WTC11 (cell line): ENCODE results near the gene PRDX2. TPM values are rescaled to one million over a fixed set of nuclear protein-coding genes. Genes with fewer than 3 reads are reported as not detected.

Experiments used
- ATAC-seq: fragments of 200-7000 bp; cut with Tn5 transposase; 2 replicates; pipeline ENCODE4 v1.10.0; 2021; ENCODE audit warnings: mild to moderate bottlenecking, moderate library complexity
- CTCF ChIA-PET: fragments of 300-600 bp; sonication (Branson Sonifier 250); formaldehyde crosslinking; loops from one replicate; lab custom pipeline; 2021; ENCODE audit warnings: antibody characterized with exemption; lab: Charles Lee
- POLR2A ChIA-PET: fragments of 350-600 bp; sonication (Branson Sonifier 250); formaldehyde crosslinking; loops from one replicate; lab custom pipeline; 2021; ENCODE audit warnings: antibody characterized with exemption; lab: Charles Lee
- DNase-seq: peaks from one replicate; pipeline ENCODE4 v3.0.0; 2021; ENCODE audit warnings: low spot score
- H3K27ac Mint-ChIP-seq: 2 replicates; pipeline ENCODE4 v1.8.0; 2021; ENCODE audit warnings: mixed read lengths
- H3K27me3 Mint-ChIP-seq: 2 replicates; pipeline ENCODE4 v1.8.0; 2021; ENCODE audit warnings: low read depth, mild to moderate bottlenecking, moderate library complexity, mixed read lengths
- H3K36me3 Mint-ChIP-seq: 2 replicates; pipeline ENCODE4 v1.8.0; 2021; ENCODE audit warnings: mixed read lengths
- H3K4me1 Mint-ChIP-seq: 2 replicates; pipeline ENCODE4 v1.8.0; 2022; ENCODE audit warnings: mixed read lengths
- H3K4me3 Mint-ChIP-seq: 2 replicates; pipeline ENCODE4 v1.8.0; 2021; ENCODE audit warnings: mild to moderate bottlenecking, moderate library complexity, mixed read lengths
- H3K9me3 Mint-ChIP-seq: 2 replicates; pipeline ENCODE4 v1.8.0; 2021; ENCODE audit warnings: mixed read lengths
- ATF1 ChIP-seq: sonication (generic); formaldehyde crosslinking; IDR thresholded peaks from 2 replicates; pipeline ENCODE4 v1.8.1; 2023; ENCODE audit warnings: mild to moderate bottlenecking, moderate library complexity, missing genetic modification reagents
- CREM ChIP-seq: sonication (generic); formaldehyde crosslinking; IDR thresholded peaks from 2 replicates; pipeline ENCODE4 v1.8.1; 2022; ENCODE audit warnings: mild to moderate bottlenecking, missing genetic modification reagents, moderate library complexity
- E2F4 ChIP-seq: sonication (generic); formaldehyde crosslinking; IDR thresholded peaks from 2 replicates; pipeline ENCODE4 v1.8.1; 2022; ENCODE audit warnings: low read depth, mild to moderate bottlenecking, moderate library complexity, missing genetic modification reagents, borderline replicate concordance
- ESRRA ChIP-seq: sonication (generic); formaldehyde crosslinking; IDR thresholded peaks from 2 replicates; pipeline ENCODE4 v1.8.1; 2022; ENCODE audit warnings: mild to moderate bottlenecking, missing genetic modification reagents, borderline replicate concordance
- GABPB1 ChIP-seq: sonication (generic); formaldehyde crosslinking; IDR thresholded peaks from 2 replicates; pipeline ENCODE4 v1.8.1; 2023; ENCODE audit warnings: mild to moderate bottlenecking, missing genetic modification reagents
- GTF2I ChIP-seq: fragments of 250-450 bp; sonication (Bioruptor Pico); conservative IDR thresholded peaks from 2 replicates; pipeline ENCODE4 v1.4.0; 2021; ENCODE audit warnings: mild to moderate bottlenecking
- MLX ChIP-seq: sonication (generic); formaldehyde crosslinking; IDR thresholded peaks from 2 replicates; pipeline ENCODE4 v1.8.1; 2023; ENCODE audit warnings: mild to moderate bottlenecking, missing genetic modification reagents, moderate library complexity
- MYBL2 ChIP-seq: sonication (generic); formaldehyde crosslinking; IDR thresholded peaks from 2 replicates; pipeline ENCODE4 v1.8.1; 2023; ENCODE audit warnings: mild to moderate bottlenecking, moderate library complexity, missing genetic modification reagents
- RELA ChIP-seq: sonication (generic); formaldehyde crosslinking; IDR thresholded peaks from 2 replicates; pipeline ENCODE4 v1.8.1; 2022; ENCODE audit warnings: missing genetic modification reagents, mild to moderate bottlenecking, borderline replicate concordance
- SMAD3 ChIP-seq: sonication (generic); formaldehyde crosslinking; IDR thresholded peaks from 2 replicates; pipeline ENCODE4 v1.8.0; 2022; ENCODE audit warnings: missing genetic modification reagents, mild to moderate bottlenecking, borderline replicate concordance
- TEAD4 ChIP-seq: sonication (generic); formaldehyde crosslinking; IDR thresholded peaks from 2 replicates; pipeline ENCODE4 v1.8.0; 2022; ENCODE audit warnings: mild to moderate bottlenecking, missing genetic modification reagents
- TP53 ChIP-seq: sonication (generic); formaldehyde crosslinking; IDR thresholded peaks from 2 replicates; pipeline ENCODE4 v1.8.1; 2023; ENCODE audit warnings: mild to moderate bottlenecking, missing genetic modification reagents
- USF2 ChIP-seq: sonication (generic); formaldehyde crosslinking; IDR thresholded peaks from 2 replicates; pipeline ENCODE4 v1.8.1; 2023; ENCODE audit warnings: mild to moderate bottlenecking, missing genetic modification reagents, moderate library complexity
- ZNF232 ChIP-seq: sonication (generic); formaldehyde crosslinking; IDR thresholded peaks from 2 replicates; pipeline ENCODE4 v1.8.0; 2022; ENCODE audit warnings: mild to moderate bottlenecking, missing genetic modification reagents
- ZNF396 ChIP-seq: fragments of 250-450 bp; sonication (Bioruptor Pico); IDR thresholded peaks from 2 replicates; pipeline ENCODE4 v1.8.0; 2021; ENCODE audit warnings: mild to moderate bottlenecking, moderate library complexity, borderline replicate concordance
- ZNF425 ChIP-seq: fragments of 250-450 bp; sonication (Bioruptor Pico); conservative IDR thresholded peaks from 2 replicates; pipeline ENCODE4 v1.9.0; 2021; ENCODE audit warnings: mild to moderate bottlenecking
- ZNF512 ChIP-seq: sonication (generic); formaldehyde crosslinking; IDR thresholded peaks from 2 replicates; pipeline ENCODE4 v1.8.1; 2022; ENCODE audit warnings: missing genetic modification reagents, borderline replicate concordance
- total RNA-seq: library from RNA; stranded (reverse); gene quantifications from 3 replicates; pipeline ENCODE4 v1.2.3, GENCODE V29; 2021
- TF ChIP-seq, protein P1 (sequence below): sonication (generic); formaldehyde crosslinking; IDR thresholded peaks from 2 replicates; pipeline ENCODE4 v1.8.1; 2023; ENCODE audit warnings: mild to moderate bottlenecking, moderate library complexity, missing genetic modification reagents
- TF ChIP-seq, protein P2 (sequence below): fragments of 250-450 bp; sonication (Bioruptor Pico); IDR thresholded peaks from 2 replicates; pipeline ENCODE4 v1.9.0; 2021; ENCODE audit warnings: mild to moderate bottlenecking

The PRDX2 gene
- total RNA-seq, 1 experiment from 2014 or later, result 378 TPM

DNA sequence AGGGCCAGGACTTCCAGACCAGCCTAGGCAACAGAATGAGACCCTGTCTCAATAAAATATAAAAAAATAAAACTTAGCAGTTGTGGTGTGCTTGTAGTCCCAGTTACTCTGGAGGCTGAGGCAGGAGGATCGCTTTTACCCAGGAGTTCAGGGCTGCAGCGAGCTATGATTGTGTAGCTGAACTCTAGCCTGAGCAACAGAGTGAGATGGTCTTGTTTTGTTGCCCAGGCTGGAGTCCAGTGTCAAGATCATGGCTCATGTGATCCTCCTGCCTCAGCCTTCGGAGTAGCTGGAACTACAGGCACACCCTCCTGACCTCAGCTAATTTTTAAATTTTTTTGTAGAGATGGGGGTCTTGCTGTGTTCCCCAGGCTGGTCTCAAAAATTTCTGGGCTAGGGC is 14.6 kb downstream of the PRDX2 start:
- DNase-seq, result no peak
- no peak for ATAC-seq
- Mint-ChIP-seq H3K4me1 (peaks cover 27% of the 10 kb centered on the region), H3K36me3 (no peaks in the 10 kb centered on the region), H3K4me3 (no peak overlapping the region), H3K27ac (no peak overlapping the region), H3K9me3 (no peaks in the 10 kb centered on the region), H3K27me3 (peaks cover 11% of the 10 kb centered on the region)
- ChIA-PET POLR2A (interaction anchor here (1.3 kb wide), 1 partner anchor 9 kb away, joined by 4 read pairs; no protein-coding TSS in a partner anchor), CTCF (interaction anchor here (1.0 to 3.4 kb wide), 4 partner anchors 9 to 64 kb away, joined by 3 to 29 read pairs (median 7); no protein-coding TSS in a partner anchor)
- TF ChIP-seq TP53 (CRISPR knock-in tag) (no peak), GTF2I (CRISPR knock-in tag) (no peak), E2F4 (no peak), CREM (CRISPR knock-in tag) (no peak), ESRRA (no peak)

- CTCF ChIA-PET, result interaction anchor here (1.0 to 3.4 kb wide), 4 partner anchors 9 to 63 kb away, joined by 3 to 29 read pairs (median 4); no protein-coding TSS in a partner anchor
- POLR2A ChIA-PET, result no interaction called here
- Mint-ChIP-seq H3K27me3 (peaks cover 8% of the 10 kb centered on the region), H3K36me3 (no peaks in the 10 kb centered on the region), H3K4me3 (no peak overlapping the region), H3K9me3 (no peaks in the 10 kb centered on the region), H3K27ac (no peak overlapping the region), H3K4me1 (peaks cover 27% of the 10 kb centered on the region)
- TF ChIP-seq ZNF512 (no peak), ATF1 (CRISPR knock-in tag) (no peak), TEAD4 (CRISPR knock-in tag) (no peak), MLX (CRISPR knock-in tag) (no peak), RELA (CRISPR knock-in tag) (no peak), ZNF232 (no peak), GABPB1 (CRISPR knock-in tag) (no peak), ZNF425 (CRISPR knock-in tag) (no peak), ZNF396 (CRISPR knock-in tag) (no peak), USF2 (no peak), MYBL2 (CRISPR knock-in tag) (no peak), SMAD3 (CRISPR knock-in tag) (no peak)
- TF ChIP-seq, protein P1, sequence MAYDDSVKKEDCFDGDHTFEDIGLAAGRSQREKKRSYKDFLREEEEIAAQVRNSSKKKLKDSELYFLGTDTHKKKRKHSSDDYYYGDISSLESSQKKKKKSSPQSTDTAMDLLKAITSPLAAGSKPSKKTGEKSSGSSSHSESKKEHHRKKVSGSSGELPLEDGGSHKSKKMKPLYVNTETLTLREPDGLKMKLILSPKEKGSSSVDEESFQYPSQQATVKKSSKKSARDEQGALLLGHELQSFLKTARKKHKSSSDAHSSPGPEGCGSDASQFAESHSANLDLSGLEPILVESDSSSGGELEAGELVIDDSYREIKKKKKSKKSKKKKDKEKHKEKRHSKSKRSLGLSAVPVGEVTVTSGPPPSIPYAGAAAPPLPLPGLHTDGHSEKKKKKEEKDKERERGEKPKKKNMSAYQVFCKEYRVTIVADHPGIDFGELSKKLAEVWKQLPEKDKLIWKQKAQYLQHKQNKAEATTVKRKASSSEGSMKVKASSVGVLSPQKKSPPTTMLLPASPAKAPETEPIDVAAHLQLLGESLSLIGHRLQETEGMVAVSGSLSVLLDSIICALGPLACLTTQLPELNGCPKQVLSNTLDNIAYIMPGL, result no peak
- TF ChIP-seq, protein P2, sequence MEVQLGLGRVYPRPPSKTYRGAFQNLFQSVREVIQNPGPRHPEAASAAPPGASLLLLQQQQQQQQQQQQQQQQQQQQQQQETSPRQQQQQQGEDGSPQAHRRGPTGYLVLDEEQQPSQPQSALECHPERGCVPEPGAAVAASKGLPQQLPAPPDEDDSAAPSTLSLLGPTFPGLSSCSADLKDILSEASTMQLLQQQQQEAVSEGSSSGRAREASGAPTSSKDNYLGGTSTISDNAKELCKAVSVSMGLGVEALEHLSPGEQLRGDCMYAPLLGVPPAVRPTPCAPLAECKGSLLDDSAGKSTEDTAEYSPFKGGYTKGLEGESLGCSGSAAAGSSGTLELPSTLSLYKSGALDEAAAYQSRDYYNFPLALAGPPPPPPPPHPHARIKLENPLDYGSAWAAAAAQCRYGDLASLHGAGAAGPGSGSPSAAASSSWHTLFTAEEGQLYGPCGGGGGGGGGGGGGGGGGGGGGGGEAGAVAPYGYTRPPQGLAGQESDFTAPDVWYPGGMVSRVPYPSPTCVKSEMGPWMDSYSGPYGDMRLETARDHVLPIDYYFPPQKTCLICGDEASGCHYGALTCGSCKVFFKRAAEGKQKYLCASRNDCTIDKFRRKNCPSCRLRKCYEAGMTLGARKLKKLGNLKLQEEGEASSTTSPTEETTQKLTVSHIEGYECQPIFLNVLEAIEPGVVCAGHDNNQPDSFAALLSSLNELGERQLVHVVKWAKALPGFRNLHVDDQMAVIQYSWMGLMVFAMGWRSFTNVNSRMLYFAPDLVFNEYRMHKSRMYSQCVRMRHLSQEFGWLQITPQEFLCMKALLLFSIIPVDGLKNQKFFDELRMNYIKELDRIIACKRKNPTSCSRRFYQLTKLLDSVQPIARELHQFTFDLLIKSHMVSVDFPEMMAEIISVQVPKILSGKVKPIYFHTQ, result no peak
- no peak for DNase-seq
- ATAC-seq, result no peak
These were observed 15.3 kb downstream of the PRDX2 start for GRCh38 chr19:12786141-12786870.
